Mucosa of descending colon (tissue), 3 donors: ENCODE data around the gene TOP1. TPM values are rescaled to one million over a fixed set of nuclear protein-coding genes. Genes with fewer than 3 reads are reported as not detected.

Experiments
- ATAC-seq: fragments of 200-7000 bp; cut with Tn5 transposase; one replicate; pipeline ENCODE4 v1.9.1; 2020; ENCODE audit warnings: mild to moderate bottlenecking, moderate library complexity
- DNase-seq, 3 donors: peaks; one replicate each; pipeline ENCODE4 v3.0.0-alpha.2; 2020
- H3K36me3 ChIP-seq: fragments of 200-600 bp; one replicate; pipeline ENCODE4 v1.8.0; 2021; ENCODE audit warnings: low read depth, mild to moderate bottlenecking
- H3K4me1 ChIP-seq: fragments of 200-600 bp; one replicate; pipeline ENCODE4 v1.8.0; 2021; ENCODE audit warnings: low read depth, mild to moderate bottlenecking
- H3K4me3 ChIP-seq: fragments of 200-600 bp; one replicate; pipeline ENCODE4 v1.8.0; 2021; ENCODE audit warnings: mild to moderate bottlenecking
- H3K9me3 ChIP-seq: fragments of 200-600 bp; one replicate; pipeline ENCODE4 v1.8.0; 2021; ENCODE audit warnings: mild to moderate bottlenecking
- intact Hi-C, 2 donors: fragments of 100-400 bp; cut with DNase I in 1 of 2; cut with micrococcal nuclease in 1 of 2; formaldehyde crosslinking; loops; one replicate each; pipeline versions ENCODE4 v1.11.0 to v1.11.1; 2022; cut with DNase I, micrococcal nuclease
- total RNA-seq, 3 donors: library from RNA; stranded (reverse); fragmentation: NEBNext Ultra II Directional in 2 of 3; extraction: Animal tissue kit (Norgen Biotek cat#: 25700) in 2 of 3; gene quantifications; one replicate each; pipeline versions ENCODE4 v1.2.1 to v1.2.4, GENCODE V29; 2021 to 2023
- TF ChIP-seq, protein P1 (sequence below): fragments of 200-600 bp; IDR thresholded peaks from one replicate; pipeline ENCODE4 v1.8.0; 2022; ENCODE audit warnings: antibody characterized with exemption, mild to moderate bottlenecking
- donor health status: DM: no; HTN: no; CAD: no; lungs with moderate emphysema.
- donor health status: DM: no; HTN: no; CAD: no.
- donor health status: DM: no; HTN: yes; CAD: no.

The TOP1 gene
- total RNA-seq, 3 donors from 2014 or later = 51.8 to 60.0 (median 57.7) TPM

DNA sequence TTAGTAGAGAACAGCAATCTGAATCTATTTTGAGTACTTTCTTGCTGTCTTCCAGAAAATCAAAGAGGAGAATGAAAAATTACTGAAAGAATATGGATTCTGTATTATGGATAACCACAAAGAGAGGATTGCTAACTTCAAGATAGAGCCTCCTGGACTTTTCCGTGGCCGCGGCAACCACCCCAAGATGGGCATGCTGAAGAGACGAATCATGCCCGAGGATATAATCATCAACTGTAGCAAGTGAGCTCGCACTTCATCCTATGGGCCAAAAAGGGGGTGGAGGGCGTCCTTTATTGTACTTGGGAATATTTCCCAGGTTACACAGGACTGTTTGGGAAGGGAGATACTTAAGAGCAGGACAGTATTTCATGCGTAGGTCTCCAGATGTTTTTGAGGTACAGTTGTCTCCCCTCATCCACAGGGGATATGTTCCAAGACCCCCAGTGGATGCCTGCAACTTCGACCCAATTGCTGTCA is 71.4 kb downstream of the TOP1 start:
- H3K4me3 ChIP-seq = no peak overlapping the region
- no peaks in the 10 kb centered on the region for H3K4me1 ChIP-seq
- TF ChIP-seq, protein P1, sequence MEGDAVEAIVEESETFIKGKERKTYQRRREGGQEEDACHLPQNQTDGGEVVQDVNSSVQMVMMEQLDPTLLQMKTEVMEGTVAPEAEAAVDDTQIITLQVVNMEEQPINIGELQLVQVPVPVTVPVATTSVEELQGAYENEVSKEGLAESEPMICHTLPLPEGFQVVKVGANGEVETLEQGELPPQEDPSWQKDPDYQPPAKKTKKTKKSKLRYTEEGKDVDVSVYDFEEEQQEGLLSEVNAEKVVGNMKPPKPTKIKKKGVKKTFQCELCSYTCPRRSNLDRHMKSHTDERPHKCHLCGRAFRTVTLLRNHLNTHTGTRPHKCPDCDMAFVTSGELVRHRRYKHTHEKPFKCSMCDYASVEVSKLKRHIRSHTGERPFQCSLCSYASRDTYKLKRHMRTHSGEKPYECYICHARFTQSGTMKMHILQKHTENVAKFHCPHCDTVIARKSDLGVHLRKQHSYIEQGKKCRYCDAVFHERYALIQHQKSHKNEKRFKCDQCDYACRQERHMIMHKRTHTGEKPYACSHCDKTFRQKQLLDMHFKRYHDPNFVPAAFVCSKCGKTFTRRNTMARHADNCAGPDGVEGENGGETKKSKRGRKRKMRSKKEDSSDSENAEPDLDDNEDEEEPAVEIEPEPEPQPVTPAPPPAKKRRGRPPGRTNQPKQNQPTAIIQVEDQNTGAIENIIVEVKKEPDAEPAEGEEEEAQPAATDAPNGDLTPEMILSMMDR = no peak
- DNase-seq (no peak), ATAC-seq (no peak)
- H3K36me3 ChIP-seq = peaks cover 8% of the 10 kb centered on the region
- intact Hi-C loops = no loop called here
- H3K9me3 ChIP-seq = no peaks in the 10 kb centered on the region

DNA sequence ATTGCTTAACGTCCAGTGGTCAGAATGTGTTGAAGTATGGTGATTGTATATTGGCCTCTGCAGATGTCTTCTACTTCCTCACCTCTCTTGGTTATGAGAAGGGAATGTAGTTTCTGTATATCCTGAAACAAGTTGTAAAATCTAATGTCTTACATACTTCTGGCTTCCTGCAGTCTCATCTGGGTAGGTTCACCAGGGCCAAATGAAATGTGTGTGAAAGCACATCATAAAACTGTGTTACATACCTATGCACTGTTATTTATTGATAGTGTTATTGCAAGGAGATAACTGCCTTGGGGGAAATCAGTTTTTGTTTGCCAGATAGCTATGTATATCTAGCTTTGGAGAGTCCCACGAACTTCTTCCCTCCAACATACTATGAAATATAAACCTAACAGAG is 73.0 kb downstream of the TOP1 start:
- no peak for DNase-seq
- TF ChIP-seq, protein P1 = no peak
- no peaks in the 10 kb centered on the region for H3K4me1 ChIP-seq
- no peak overlapping the region for H3K4me3 ChIP-seq
- H3K36me3 ChIP-seq = peaks cover 8% of the 10 kb centered on the region
- H3K9me3 ChIP-seq = no peaks in the 10 kb centered on the region
- no peak for ATAC-seq
- intact Hi-C loops = no loop called here

DNA sequence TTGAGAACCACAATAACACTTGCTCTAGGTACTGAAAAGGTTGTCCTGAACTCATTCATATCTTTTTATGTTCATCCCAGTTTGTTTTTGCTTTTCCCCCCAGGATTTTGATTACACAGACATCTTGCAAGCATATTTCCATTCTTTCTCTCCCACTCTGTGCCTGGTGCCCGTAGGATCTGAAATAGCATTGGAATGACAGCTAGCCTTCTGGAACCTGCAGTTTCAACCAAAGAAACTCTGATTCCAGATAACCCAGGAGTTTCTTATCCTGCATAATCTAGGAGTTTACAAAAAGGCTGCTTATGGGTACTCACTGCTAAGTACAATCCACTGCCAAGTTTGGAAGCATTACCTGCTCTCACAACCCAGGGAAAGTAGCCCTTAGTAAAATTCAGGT is 79.9 kb downstream of the TOP1 start:
- Histone ChIP-seq H3K9me3 (no peaks in the 10 kb centered on the region), H3K4me1 (no peaks in the 10 kb centered on the region), H3K4me3 (no peak overlapping the region), H3K36me3 (no peaks in the 10 kb centered on the region)
- no peak for DNase-seq
- TF ChIP-seq, protein P1 = no peak
- ATAC-seq = no peak
- intact Hi-C loops = no loop called here

DNA sequence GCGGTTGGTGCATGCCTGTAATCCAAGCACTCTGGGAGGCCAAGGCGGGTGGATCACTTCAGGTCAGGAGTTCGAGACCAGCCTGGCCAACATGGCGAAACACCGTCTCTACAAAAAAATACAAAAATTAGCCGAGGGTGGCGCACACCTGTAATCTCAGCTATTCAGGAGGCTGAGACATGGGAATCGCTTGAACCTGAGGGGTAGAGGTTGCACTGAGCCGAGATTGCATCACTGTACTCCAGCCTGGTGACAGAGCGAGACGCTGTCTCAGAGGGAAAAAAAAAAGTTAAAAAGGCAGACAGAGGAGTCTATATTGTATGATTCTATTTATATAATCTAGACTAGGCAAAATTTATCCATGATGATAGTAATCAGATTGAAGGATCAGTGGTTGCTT is 81.4 kb downstream of the TOP1 start:
- no peaks in the 10 kb centered on the region for H3K36me3 ChIP-seq
- intact Hi-C loops = no loop called here

DNA sequence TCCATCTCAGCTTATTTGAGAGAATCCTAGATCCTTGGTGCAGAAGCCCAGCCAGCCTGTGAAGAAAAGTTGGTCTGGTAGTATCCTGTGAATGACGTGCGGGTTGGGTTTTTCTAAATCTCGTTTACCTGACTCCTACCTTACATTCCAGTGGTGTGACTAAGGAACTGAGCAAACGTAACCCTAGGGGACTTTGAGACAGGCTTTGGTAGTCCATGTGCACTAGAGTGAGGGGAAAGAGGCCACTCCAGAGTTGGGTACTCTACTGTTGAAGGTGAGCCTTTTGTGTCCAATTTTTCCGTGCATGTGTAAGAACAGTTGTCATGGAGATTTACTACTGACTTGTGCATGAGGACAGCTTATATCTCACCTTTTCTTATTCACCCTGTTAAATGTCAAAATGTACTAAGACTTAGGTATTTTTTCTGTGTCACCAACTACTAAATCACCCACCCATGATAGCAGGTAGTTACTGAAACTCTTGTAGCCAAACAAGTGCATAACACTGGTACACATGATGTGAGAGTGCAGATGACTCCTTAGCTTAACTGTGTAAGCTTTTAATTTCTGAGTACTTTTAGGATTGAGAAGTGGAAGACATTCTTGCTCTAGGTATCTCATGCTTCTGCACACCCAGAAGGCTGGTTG is 82.4 kb downstream of the TOP1 start:
- H3K9me3 ChIP-seq = no peaks in the 10 kb centered on the region
- intact Hi-C loops = no loop called here
- no peaks in the 10 kb centered on the region for H3K4me1 ChIP-seq
- TF ChIP-seq, protein P1 = no peak
- H3K36me3 ChIP-seq = no peaks in the 10 kb centered on the region
- DNase-seq (no peak), ATAC-seq (no peak)
- H3K4me3 ChIP-seq = no peak overlapping the region

More for the DNA sequence above, 81.4 kb downstream of the TOP1 start:
- Histone ChIP-seq H3K4me1 (no peaks in the 10 kb centered on the region), H3K9me3 (no peaks in the 10 kb centered on the region), H3K4me3 (no peak overlapping the region)
- DNase-seq (no peak), ATAC-seq (no peak)
- TF ChIP-seq, protein P1 = no peak

DNA sequence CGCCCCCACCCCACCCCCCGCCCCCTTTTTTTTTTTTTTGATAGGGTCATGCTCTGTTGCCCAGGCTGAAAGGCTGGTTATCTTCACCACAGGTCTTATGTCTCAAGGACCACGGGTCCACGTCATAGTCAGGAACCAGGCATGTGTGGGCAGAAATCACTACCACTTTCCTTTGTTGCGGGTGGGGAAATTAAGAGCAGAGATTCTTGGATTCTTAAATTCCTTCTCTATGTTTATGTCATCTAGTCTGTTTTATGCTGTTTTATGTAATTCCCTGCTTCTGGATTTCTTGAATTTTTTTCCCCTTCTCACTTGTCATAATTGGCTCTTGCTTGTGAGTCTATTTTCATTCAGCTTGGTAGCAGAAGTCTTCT is 82.9 kb downstream of the TOP1 start:
- Histone ChIP-seq H3K4me1 (no peaks in the 10 kb centered on the region), H3K36me3 (no peaks in the 10 kb centered on the region), H3K4me3 (no peak overlapping the region), H3K9me3 (no peaks in the 10 kb centered on the region)
- intact Hi-C loops = no loop called here
- DNase-seq = no peak
- TF ChIP-seq, protein P1 = no peak
- ATAC-seq = no peak
